AG09319 (cell line): ENCODE data around the gene TMEM18.

Source experiments
- DNase-seq: peaks from one replicate; pipeline ENCODE4 v3.0.0-alpha.2; 2010; ENCODE audit warnings: low read depth; ENCODE audit errors: extremely low read depth
- CTCF ChIP-seq: IDR thresholded peaks from 2 replicates; pipeline ENCODE4 v1.5.1; 2011; ENCODE audit warnings: low read depth, mild to moderate bottlenecking, inconsistent platforms, low read length, moderate library complexity

Gene TMEM18

DNA sequence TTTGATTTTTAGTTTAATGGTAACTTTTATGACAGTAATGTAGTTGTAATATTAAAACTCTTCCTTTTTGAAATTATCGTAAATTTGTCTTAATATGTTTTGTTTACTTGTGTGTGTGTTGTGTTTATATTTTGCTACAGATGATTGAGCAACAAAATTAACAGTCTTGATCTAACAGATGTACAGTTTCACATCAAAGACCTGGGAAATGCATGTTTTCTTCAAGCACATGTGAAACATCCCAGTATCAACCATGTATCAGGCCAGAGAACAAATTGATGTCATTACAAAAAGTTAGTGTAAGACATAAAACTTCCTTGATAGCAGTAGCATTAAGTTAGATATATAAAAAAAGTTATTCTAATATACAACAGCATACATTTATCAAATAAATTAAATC, 45.5 kb downstream of the TMEM18 start:
- DNase-seq: no peak
- no peak for TF ChIP-seq CTCF

- no peak for DNase-seq
- no peak for TF ChIP-seq CTCF
Measured at GRCh38 chr2:630451-631320, 46.5 kb downstream of the TMEM18 start.

- TF ChIP-seq CTCF: no peak
- DNase-seq: no peak
Measured at GRCh38 chr2:629961-630360, 47.2 kb downstream of the TMEM18 start.

- no peak for TF ChIP-seq CTCF
- DNase-seq: no peak
Measured at GRCh38 chr2:628651-629050, 48.6 kb downstream of the TMEM18 start.

GRCh38 chr2:627926-628560, 49.2 kb downstream of the TMEM18 start:
- no peak for TF ChIP-seq CTCF
- DNase-seq: no peak

DNA sequence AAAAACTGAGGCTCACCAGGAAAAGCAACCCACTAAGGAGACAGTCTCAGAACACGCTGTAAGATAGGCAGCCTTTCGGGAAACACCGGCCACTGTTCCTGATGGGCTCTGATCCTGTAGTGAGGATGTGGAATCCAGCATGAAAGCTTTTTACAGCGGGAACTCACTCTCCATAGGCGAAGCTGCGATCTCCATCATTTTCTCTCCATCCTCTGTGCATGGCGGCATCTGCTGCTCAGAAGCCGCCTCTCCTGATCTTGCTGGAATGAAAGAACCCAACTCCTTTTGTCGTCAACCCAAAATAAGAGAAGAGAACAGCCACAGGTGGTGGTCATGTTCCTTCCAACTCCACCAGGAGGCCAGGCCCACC, 49.9 kb downstream of the TMEM18 start:
- TF ChIP-seq CTCF: no peak
- DNase-seq: no peak
